Stimulated activated naive CD8-positive, alpha-beta T cell treated with anti-CD3 and anti-CD28 coated beads, Interleukin-15, amount 100 ng/mL, for 72 hours (primary cell): Measurements from ENCODE around the gene CIDEC.
A peak's percentile ranks its signal among the peaks of the same experiment; 100 is the strongest.
"Not testable (repeated sequence)": the region's sequence is repeated elsewhere in the genome, so short reads cannot be mapped to it uniquely, and the experiment has no call there.

Source experiments
- ATAC-seq: fragments of 150-1000 bp; cut with Tn5 transposase; 2 replicates; pipeline ENCODE4 v1.10.0; 2021; ENCODE audit warnings: mild to moderate bottlenecking, moderate library complexity
- DNase-seq, 2 donors: peaks; one replicate each; pipeline ENCODE4 v3.0.0; 2021 to 2022
- H3K27ac Mint-ChIP-seq, 2 donors: one replicate each; pipeline ENCODE4 v1.8.0; 2022; ENCODE audit warnings: mild to moderate bottlenecking in 2 of 2, mixed read lengths in 2 of 2, moderate library complexity in 2 of 2
- H3K27me3 Mint-ChIP-seq: one replicate; pipeline ENCODE4 v1.8.0; 2022; ENCODE audit warnings: mixed read lengths
- H3K4me1 Mint-ChIP-seq: one replicate; pipeline ENCODE4 v1.8.0; 2022; ENCODE audit warnings: mild to moderate bottlenecking, mixed read lengths
- H3K4me3 Mint-ChIP-seq, 2 donors: one replicate each; pipeline ENCODE4 v1.8.0; 2022; ENCODE audit warnings: mild to moderate bottlenecking in 2 of 2, mixed read lengths in 2 of 2, moderate library complexity in 1 of 2
- H3K9me3 Mint-ChIP-seq, 2 donors: one replicate each; pipeline ENCODE4 v1.8.0; 2022; ENCODE audit warnings: mixed read lengths in 2 of 2

CIDEC gene

GRCh38 chr3:9908286-9908685, 28.2 kb upstream of the CIDEC start:
- DNase-seq (no peak), ATAC-seq (no peak)
- no peak overlapping the region for H3K27ac Mint-ChIP-seq
- H3K9me3 Mint-ChIP-seq: no peaks in the 10 kb centered on the region
- peaks cover 26% of the 10 kb centered on the region for H3K4me1 Mint-ChIP-seq
- peaks cover 17% of the 10 kb centered on the region for H3K27me3 Mint-ChIP-seq
- H3K4me3 Mint-ChIP-seq: no peak overlapping the region

GRCh38 chr3:9906480-9906879, 26.4 kb upstream of the CIDEC start:
- H3K4me1 Mint-ChIP-seq: peaks cover 38% of the 10 kb centered on the region
- no peaks in the 10 kb centered on the region for H3K9me3 Mint-ChIP-seq
- H3K27me3 Mint-ChIP-seq: peaks cover 5% of the 10 kb centered on the region
- H3K27ac Mint-ChIP-seq: no peak overlapping the region
- DNase-seq (no peak), ATAC-seq (no peak)
- H3K4me3 Mint-ChIP-seq: no peak overlapping the region

- ATAC-seq: no peak
- no peak overlapping the region for H3K4me3 Mint-ChIP-seq
Measured at GRCh38 chr3:9903904-9904303, 23.9 kb upstream of the CIDEC start.

GRCh38 chr3:9903238-9903624, 23.2 kb upstream of the CIDEC start:
- Mint-ChIP-seq H3K27ac (peak overlapping the region; percentile 65 to 82), H3K4me1 (peaks cover 39% of the 10 kb centered on the region), H3K9me3 (no peaks in the 10 kb centered on the region), H3K4me3 (peak overlapping the region; percentile 67 to 72), H3K27me3 (no peaks in the 10 kb centered on the region)
- peak; percentile 11 for ATAC-seq
- no peak for DNase-seq

More at GRCh38 chr3:9903904-9904303, 23.9 kb upstream of the CIDEC start:
- Mint-ChIP-seq H3K9me3 (no peaks in the 10 kb centered on the region), H3K27me3 (no peaks in the 10 kb centered on the region), H3K27ac (no peak overlapping the region), H3K4me1 (peaks cover 32% of the 10 kb centered on the region)
- DNase-seq: no peak

GRCh38 chr3:9902372-9903237, 22.6 kb upstream of the CIDEC start, which contains the start of gene IL17RE:
IL17RE (plus strand) TSS chr3:9902848; CDS start chr3:9902933, 85 bp downstream.
- Mint-ChIP-seq H3K4me3 (peak within 1 kb of the TSS; percentile 67 to 72), H3K9me3 (no peaks in the 10 kb centered on the region), H3K27me3 (no peaks in the 10 kb centered on the region), H3K27ac (peak within 1 kb of the TSS; percentile 65 to 82), H3K4me1 (peaks cover 45% of the 10 kb centered on the region)
- DNase-seq (no peak), ATAC-seq (peak; percentile 72)

- peak overlapping the region; percentile 60 to 72 for H3K4me3 Mint-ChIP-seq
- no peaks in the 10 kb centered on the region for H3K27me3 Mint-ChIP-seq
- peaks cover 51% of the 10 kb centered on the region for H3K4me1 Mint-ChIP-seq
- H3K9me3 Mint-ChIP-seq: no peaks in the 10 kb centered on the region
- H3K27ac Mint-ChIP-seq: peak overlapping the region in 1 of 2 donors; percentile 81
- ATAC-seq: peak; percentile 66
- DNase-seq: peak in 1 of 2 donors; percentile 26
Measured at GRCh38 chr3:9901967-9902366, 21.9 kb upstream of the CIDEC start.

GRCh38 chr3:9900965-9901415, 20.9 kb upstream of the CIDEC start:
- H3K4me1 Mint-ChIP-seq: peaks cover 60% of the 10 kb centered on the region
- H3K4me3 Mint-ChIP-seq, ATAC-seq, H3K9me3 Mint-ChIP-seq, DNase-seq, H3K27me3 Mint-ChIP-seq: not testable (repeated sequence)
- peak overlapping the region in 1 of 2 donors; percentile 21 for H3K27ac Mint-ChIP-seq

GRCh38 chr3:9899289-9899791, 19.3 kb upstream of the CIDEC start:
- Mint-ChIP-seq H3K27me3 (no peaks in the 10 kb centered on the region), H3K27ac (no peak overlapping the region), H3K4me3 (no peak overlapping the region), H3K4me1 (peaks cover 75% of the 10 kb centered on the region), H3K9me3 (peaks cover 0 to 5% of the 10 kb centered on the region in 2 donors)
- no peak for DNase-seq
- ATAC-seq: no peak

GRCh38 chr3:9898467-9899241, 18.6 kb upstream of the CIDEC start:
- Mint-ChIP-seq H3K4me3 (no peak overlapping the region), H3K9me3 (peaks cover 0 to 5% of the 10 kb centered on the region in 2 donors), H3K27me3 (no peaks in the 10 kb centered on the region), H3K27ac (peak overlapping the region; percentile 28 to 87), H3K4me1 (peaks cover 77% of the 10 kb centered on the region)
- ATAC-seq: no peak
- no peak for DNase-seq

GRCh38 chr3:9897408-9898372, 17.6 kb upstream of the CIDEC start:
- peaks cover 77% of the 10 kb centered on the region for H3K4me1 Mint-ChIP-seq
- no peak overlapping the region for H3K4me3 Mint-ChIP-seq
- DNase-seq: no peak
- peaks cover 5 to 6% of the 10 kb centered on the region in 2 donors for H3K9me3 Mint-ChIP-seq
- no peak for ATAC-seq
- no peaks in the 10 kb centered on the region for H3K27me3 Mint-ChIP-seq
- peak overlapping the region in 1 of 2 donors; percentile 28 for H3K27ac Mint-ChIP-seq

GRCh38 chr3:9896755-9897407, 16.8 kb upstream of the CIDEC start:
- not testable (repeated sequence) for ATAC-seq, H3K27me3 Mint-ChIP-seq, DNase-seq, H3K4me3 Mint-ChIP-seq
- Mint-ChIP-seq H3K4me1 (peaks cover 76% of the 10 kb centered on the region), H3K27ac (peak overlapping the region in 1 of 2 donors; percentile 55), H3K9me3 (peaks cover 5 to 10% of the 10 kb centered on the region in 2 donors)

GRCh38 chr3:9895715-9896114, 15.7 kb upstream of the CIDEC start:
- H3K4me3 Mint-ChIP-seq, ATAC-seq, DNase-seq, H3K27ac Mint-ChIP-seq, H3K27me3 Mint-ChIP-seq: not testable (repeated sequence)
- H3K4me1 Mint-ChIP-seq: peaks cover 68% of the 10 kb centered on the region
- peaks cover 5 to 10% of the 10 kb centered on the region in 2 donors for H3K9me3 Mint-ChIP-seq

- H3K27me3 Mint-ChIP-seq: no peaks in the 10 kb centered on the region
Measured at GRCh38 chr3:9893739-9894138, 13.7 kb upstream of the CIDEC start.

GRCh38 chr3:9891072-9891622, 11.1 kb upstream of the CIDEC start:
- peaks cover 48% of the 10 kb centered on the region for H3K4me1 Mint-ChIP-seq
- H3K27me3 Mint-ChIP-seq: no peaks in the 10 kb centered on the region
- DNase-seq: no peak

More at GRCh38 chr3:9893739-9894138, 13.7 kb upstream of the CIDEC start:
- ATAC-seq (no peak), DNase-seq (no peak)
- Mint-ChIP-seq H3K4me1 (peaks cover 73% of the 10 kb centered on the region), H3K9me3 (peaks cover 5 to 10% of the 10 kb centered on the region in 2 donors), H3K4me3 (no peak overlapping the region), H3K27ac (no peak overlapping the region)

More at GRCh38 chr3:9891072-9891622, 11.1 kb upstream of the CIDEC start:
- Mint-ChIP-seq H3K4me3 (peak overlapping the region; percentile 99 to 100), H3K9me3 (peaks cover 5 to 10% of the 10 kb centered on the region in 2 donors), H3K27ac (peak overlapping the region; percentile 99 to 100)
- ATAC-seq: no peak
